ENCODE data around the gene HHIPL2.

DNA sequence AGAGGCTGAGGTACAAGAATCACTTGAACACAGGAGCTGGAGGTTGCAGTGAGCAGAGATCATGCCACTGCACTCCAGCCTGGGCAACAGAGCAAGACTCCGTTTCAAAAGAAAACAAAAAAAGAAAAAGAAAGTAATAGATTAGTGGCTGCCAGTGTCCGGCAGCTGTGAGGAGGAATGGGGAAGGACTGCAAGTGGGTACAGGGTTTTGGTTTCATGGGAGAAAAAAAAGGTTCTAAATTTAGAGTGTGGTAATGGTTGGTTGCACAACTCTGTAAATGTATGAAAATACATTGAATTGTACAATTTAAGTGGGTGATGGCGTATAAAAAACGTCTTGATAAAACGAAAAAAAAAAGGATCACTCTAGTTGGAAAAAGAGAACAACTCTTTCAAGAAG, 35.2 kb upstream of the HHIPL2 start:
- no peak for TF ChIP-seq YY1 (IDR thresholded peaks at IDR 0.05; ENCODE audit: low read depth)
- TF ChIP-seq TEAD4 (IDR thresholded peaks at IDR 0.05): no peak
- TF ChIP-seq RAD21 (IDR thresholded peaks at IDR 0.05; ENCODE audit: low read depth): no peak
- TF ChIP-seq EGR1 (IDR thresholded peaks at IDR 0.05): no peak
- TF ChIP-seq, protein P1, sequence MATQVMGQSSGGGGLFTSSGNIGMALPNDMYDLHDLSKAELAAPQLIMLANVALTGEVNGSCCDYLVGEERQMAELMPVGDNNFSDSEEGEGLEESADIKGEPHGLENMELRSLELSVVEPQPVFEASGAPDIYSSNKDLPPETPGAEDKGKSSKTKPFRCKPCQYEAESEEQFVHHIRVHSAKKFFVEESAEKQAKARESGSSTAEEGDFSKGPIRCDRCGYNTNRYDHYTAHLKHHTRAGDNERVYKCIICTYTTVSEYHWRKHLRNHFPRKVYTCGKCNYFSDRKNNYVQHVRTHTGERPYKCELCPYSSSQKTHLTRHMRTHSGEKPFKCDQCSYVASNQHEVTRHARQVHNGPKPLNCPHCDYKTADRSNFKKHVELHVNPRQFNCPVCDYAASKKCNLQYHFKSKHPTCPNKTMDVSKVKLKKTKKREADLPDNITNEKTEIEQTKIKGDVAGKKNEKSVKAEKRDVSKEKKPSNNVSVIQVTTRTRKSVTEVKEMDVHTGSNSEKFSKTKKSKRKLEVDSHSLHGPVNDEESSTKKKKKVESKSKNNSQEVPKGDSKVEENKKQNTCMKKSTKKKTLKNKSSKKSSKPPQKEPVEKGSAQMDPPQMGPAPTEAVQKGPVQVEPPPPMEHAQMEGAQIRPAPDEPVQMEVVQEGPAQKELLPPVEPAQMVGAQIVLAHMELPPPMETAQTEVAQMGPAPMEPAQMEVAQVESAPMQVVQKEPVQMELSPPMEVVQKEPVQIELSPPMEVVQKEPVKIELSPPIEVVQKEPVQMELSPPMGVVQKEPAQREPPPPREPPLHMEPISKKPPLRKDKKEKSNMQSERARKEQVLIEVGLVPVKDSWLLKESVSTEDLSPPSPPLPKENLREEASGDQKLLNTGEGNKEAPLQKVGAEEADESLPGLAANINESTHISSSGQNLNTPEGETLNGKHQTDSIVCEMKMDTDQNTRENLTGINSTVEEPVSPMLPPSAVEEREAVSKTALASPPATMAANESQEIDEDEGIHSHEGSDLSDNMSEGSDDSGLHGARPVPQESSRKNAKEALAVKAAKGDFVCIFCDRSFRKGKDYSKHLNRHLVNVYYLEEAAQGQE (IDR thresholded peaks at IDR 0.05; ENCODE audit: low read depth): no peak
- no peak for TF ChIP-seq TCF12 (IDR thresholded peaks at IDR 0.05; ENCODE audit: low read depth)
- TF ChIP-seq TAF1 (IDR thresholded peaks at IDR 0.05; ENCODE audit: low read depth): no peak
- TF ChIP-seq EP300 (IDR thresholded peaks at IDR 0.05; ENCODE audit: borderline replicate concordance): no peak
- TF ChIP-seq, protein P2, sequence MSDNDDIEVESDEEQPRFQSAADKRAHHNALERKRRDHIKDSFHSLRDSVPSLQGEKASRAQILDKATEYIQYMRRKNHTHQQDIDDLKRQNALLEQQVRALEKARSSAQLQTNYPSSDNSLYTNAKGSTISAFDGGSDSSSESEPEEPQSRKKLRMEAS (IDR thresholded peaks at IDR 0.05): no peak
- no peak for TF ChIP-seq FOXM1 (IDR thresholded peaks at IDR 0.05; ENCODE audit: borderline replicate concordance, low read depth)
- TF ChIP-seq CEBPB (IDR thresholded peaks at IDR 0.05): no peak
- TF ChIP-seq CREB1 (IDR thresholded peaks at IDR 0.05; ENCODE audit: low read depth): no peak
- TF ChIP-seq USF1 (IDR thresholded peaks at IDR 0.05): no peak
- no peak for TF ChIP-seq ZBTB7A (IDR thresholded peaks at IDR 0.05; ENCODE audit: low read depth)
